Measurements from ENCODE around the gene GPR108. TPM values are rescaled to one million over a fixed set of nuclear protein-coding genes. Genes with fewer than 3 reads are reported as not detected.

The GPR108 gene
- total and polyA plus RNA-seq, 4 donors = 17.2 to 34.2 (median 30.5) TPM

DNA sequence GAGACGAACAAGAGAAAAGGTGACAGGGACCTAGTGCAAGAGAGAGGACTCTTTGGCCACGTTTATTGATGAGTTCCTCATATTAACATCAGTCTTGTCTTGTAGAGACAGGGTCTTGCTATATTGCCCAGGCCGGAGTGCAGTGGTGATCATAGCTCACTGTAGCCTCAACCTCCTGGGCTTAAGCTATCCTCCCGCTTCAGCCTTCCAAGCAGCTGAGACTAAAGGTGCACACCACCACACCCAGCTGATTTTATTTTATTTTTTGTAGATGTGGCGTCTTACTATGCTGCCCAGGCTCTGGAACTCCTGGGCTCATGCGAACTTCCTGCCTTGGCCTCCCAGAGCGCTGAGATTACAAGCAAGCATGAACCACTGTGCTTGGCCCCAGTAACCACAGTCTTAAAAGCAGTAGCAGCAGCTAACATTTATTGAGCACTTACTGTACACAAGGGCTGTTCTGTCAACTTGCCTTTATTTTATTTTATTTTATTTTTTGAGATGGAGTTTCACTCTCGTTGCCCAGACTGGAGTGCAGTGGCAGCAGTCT lies 30.9 kb upstream of the GPR108 start (continued):
- TF ChIP-seq, protein P1, sequence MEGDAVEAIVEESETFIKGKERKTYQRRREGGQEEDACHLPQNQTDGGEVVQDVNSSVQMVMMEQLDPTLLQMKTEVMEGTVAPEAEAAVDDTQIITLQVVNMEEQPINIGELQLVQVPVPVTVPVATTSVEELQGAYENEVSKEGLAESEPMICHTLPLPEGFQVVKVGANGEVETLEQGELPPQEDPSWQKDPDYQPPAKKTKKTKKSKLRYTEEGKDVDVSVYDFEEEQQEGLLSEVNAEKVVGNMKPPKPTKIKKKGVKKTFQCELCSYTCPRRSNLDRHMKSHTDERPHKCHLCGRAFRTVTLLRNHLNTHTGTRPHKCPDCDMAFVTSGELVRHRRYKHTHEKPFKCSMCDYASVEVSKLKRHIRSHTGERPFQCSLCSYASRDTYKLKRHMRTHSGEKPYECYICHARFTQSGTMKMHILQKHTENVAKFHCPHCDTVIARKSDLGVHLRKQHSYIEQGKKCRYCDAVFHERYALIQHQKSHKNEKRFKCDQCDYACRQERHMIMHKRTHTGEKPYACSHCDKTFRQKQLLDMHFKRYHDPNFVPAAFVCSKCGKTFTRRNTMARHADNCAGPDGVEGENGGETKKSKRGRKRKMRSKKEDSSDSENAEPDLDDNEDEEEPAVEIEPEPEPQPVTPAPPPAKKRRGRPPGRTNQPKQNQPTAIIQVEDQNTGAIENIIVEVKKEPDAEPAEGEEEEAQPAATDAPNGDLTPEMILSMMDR (IDR thresholded peaks at IDR 0.05; ENCODE audit: low read depth, low read length, missing input control) = no peak

DNA sequence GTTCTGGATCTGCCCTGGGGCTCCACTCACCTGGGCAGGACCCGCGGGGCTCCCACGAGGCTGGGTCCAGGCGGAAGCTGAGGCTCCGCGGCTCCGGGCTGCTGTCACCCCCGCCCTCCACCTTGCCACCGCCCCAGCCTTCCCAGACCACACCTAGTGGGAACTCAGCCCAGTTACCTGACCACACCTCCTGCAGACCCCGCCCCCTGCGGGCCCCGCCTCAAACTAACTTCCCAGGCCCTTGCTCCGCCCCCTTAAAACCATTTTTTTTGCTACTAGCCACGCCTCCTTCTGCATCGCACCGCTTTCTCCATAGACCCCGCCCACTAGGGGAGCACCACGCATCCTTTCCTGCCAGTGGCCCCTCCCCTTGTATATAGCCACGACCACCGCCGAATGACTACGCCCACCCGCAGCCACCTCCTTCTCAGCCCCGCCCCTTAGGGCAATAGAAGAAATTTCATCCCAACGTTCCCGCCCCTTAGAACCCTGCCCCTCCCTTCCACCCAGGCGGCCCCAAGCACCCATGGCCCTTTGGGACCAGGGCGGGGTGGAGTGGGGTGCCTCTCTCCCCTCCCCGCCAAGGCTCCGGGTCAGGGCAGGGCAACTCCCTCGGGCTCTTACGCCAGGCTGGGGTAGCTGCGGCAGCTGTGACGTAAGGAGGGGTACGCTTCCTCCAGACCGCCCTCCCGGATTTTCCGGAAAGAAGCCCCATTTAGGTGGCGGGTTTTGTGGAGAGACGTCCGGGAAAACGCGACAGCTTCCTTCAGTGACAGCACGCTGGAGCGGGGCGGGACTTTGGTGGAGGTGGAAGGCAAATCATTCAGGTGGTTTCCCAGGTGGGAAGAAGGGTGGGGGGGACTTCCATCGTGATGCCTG lies 30.2 kb upstream of the GPR108 start, which contains the start of gene SH2D3A:
Gene SH2D3A (minus strand): TSS at position 79 of the 879 bp plus-strand sequence. CDS start 3,687 bp downstream, outside the sequence.
- H3K9me3 ChIP-seq (ENCODE audit: control insufficient read depth in 4 of 4, low read length in 3 of 4) = no peaks in the 10 kb centered on the region
- H3K27me3 ChIP-seq (ENCODE audit: control insufficient read depth in 4 of 4, insufficient read depth in 4 of 4, low read length in 3 of 4) = no peaks in the 10 kb centered on the region
- H3K27ac ChIP-seq (ENCODE audit: low read depth in 1 of 2, low read length in 2 of 2) = peak within 1 kb of the TSS; percentile 34 to 57
- peaks cover 12 to 26% (median 19%) of the 10 kb centered on the region in 4 donors for H3K4me1 ChIP-seq (ENCODE audit: control insufficient read depth in 4 of 4, insufficient read depth in 4 of 4, low read length in 3 of 4)
- peak; percentile 39 for TF ChIP-seq SP1 (IDR thresholded peaks at IDR 0.05)
- no peak for TF ChIP-seq HNF4G (IDR thresholded peaks at IDR 0.05)
- H3K4me3 ChIP-seq (ENCODE audit: low read depth in 1 of 3, low read length in 3 of 3) = peak within 1 kb of the TSS in 2 of 3 donors; percentile 13 to 36
- peak; percentile 67 for DNase-seq (ENCODE audit: low spot score)
- H3K36me3 ChIP-seq (ENCODE audit: control insufficient read depth in 4 of 4, insufficient read depth in 3 of 4, low read depth in 1 of 4, low read length in 3 of 4) = no peaks in the 10 kb centered on the region
- H3K9ac ChIP-seq (ENCODE audit: low read depth in 1 of 2, low read length in 2 of 2) = peak within 1 kb of the TSS in 1 of 2 donors; percentile 25
- WGBS = 4% methylated on average over 47 of the region's 47 CpGs

DNA sequence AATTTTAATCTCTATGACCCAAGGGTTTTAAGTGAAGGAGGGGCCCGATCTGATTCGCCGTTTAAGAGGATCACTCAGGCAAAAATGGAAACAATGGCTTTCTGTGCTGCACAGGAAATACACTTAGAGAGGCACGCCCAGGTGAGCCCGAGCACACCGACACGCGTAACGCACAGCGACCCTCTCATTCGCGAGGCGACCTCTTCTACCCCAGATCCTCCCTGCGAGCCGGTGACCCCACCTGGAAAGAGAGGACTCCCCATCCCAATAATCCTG lies 29.6 kb upstream of the GPR108 start:
- no peak for DNase-seq (ENCODE audit: low spot score)
- H3K4me3 ChIP-seq (ENCODE audit: low read depth in 1 of 3, low read length in 3 of 3) = peak overlapping the region in 2 of 3 donors; percentile 13 to 36
- no peak overlapping the region for H3K27ac ChIP-seq (ENCODE audit: low read depth in 1 of 2, low read length in 2 of 2)
- TF ChIP-seq TAF1 (conservative IDR thresholded peaks at IDR 0.05) = no peak
- peak in 1 of 2 donors; percentile 31 for TF ChIP-seq HNF4A (conservative IDR thresholded peaks at IDR 0.05)
- H3K4me1 ChIP-seq (ENCODE audit: control insufficient read depth in 4 of 4, insufficient read depth in 4 of 4, low read length in 3 of 4) = peaks cover 12 to 26% (median 19%) of the 10 kb centered on the region in 4 donors
- H3K36me3 ChIP-seq (ENCODE audit: control insufficient read depth in 4 of 4, insufficient read depth in 3 of 4, low read depth in 1 of 4, low read length in 3 of 4) = no peaks in the 10 kb centered on the region
- 2% methylated on average over 15 of the region's 15 CpGs for WGBS
- H3K9ac ChIP-seq (ENCODE audit: low read depth in 1 of 2, low read length in 2 of 2) = peak overlapping the region in 1 of 2 donors; percentile 25
- H3K9me3 ChIP-seq (ENCODE audit: control insufficient read depth in 4 of 4, low read length in 3 of 4) = no peaks in the 10 kb centered on the region
- H3K27me3 ChIP-seq (ENCODE audit: control insufficient read depth in 4 of 4, insufficient read depth in 4 of 4, low read length in 3 of 4) = no peaks in the 10 kb centered on the region

DNA sequence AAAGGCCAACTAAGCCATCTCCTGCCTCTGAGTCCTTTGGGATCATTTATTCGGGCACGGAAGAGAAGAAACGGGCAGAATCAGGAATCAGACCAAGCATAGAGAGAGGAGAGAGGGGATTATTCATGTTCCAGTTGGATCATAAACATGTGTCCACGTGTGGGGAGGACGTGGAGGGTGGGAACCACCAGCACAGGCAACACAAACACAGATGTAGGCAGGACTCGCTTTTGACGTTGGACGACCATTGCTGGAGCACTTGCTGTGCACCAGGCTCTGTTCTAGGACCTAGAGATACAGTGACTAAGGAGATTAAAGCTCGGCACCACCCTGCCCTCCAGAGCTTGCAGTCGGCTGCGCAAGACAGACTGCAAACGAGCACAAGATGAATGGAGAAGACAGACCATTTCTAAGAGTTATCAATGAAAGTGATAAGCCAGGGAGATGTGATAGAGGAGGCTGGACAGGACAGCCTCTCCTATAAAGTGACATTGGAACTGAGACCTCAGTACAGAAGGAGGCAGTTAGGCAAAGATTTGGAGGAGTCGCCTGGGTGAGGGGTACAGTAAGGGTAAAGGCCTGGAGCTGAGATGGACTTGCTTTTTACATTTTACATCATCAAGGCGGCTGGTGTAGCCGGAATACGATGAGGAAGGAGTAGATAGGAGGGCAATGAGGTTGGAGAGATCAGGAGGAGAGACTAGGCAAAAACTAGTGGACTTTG lies 29.1 kb upstream of the GPR108 start:
- DNase-seq (ENCODE audit: low spot score) = no peak
- Histone ChIP-seq H3K4me1 (ENCODE audit: control insufficient read depth in 4 of 4, insufficient read depth in 4 of 4, low read length in 3 of 4) (peaks cover 12 to 26% (median 19%) of the 10 kb centered on the region in 4 donors), H3K36me3 (ENCODE audit: control insufficient read depth in 4 of 4, insufficient read depth in 3 of 4, low read depth in 1 of 4, low read length in 3 of 4) (no peaks in the 10 kb centered on the region), H3K4me3 (ENCODE audit: low read depth in 1 of 3, low read length in 3 of 3) (peak overlapping the region in 2 of 3 donors; percentile 13 to 36), H3K27me3 (ENCODE audit: control insufficient read depth in 4 of 4, insufficient read depth in 4 of 4, low read length in 3 of 4) (no peaks in the 10 kb centered on the region), H3K27ac (ENCODE audit: low read depth in 1 of 2, low read length in 2 of 2) (peak overlapping the region; percentile 8 to 25), H3K9ac (ENCODE audit: low read depth in 1 of 2, low read length in 2 of 2) (peak overlapping the region in 1 of 2 donors; percentile 25), H3K9me3 (ENCODE audit: control insufficient read depth in 4 of 4, low read length in 3 of 4) (no peaks in the 10 kb centered on the region)
- TF ChIP-seq FOXA2 (IDR thresholded peaks at IDR 0.05) (no peak), HNF4A (conservative IDR thresholded peaks at IDR 0.05) (peak in 1 of 2 donors; percentile 9), SP1 (IDR thresholded peaks at IDR 0.05) (no peak)
- WGBS = 26% methylated on average over 16 of the region's 16 CpGs
